Body of pancreas (tissue), 4 donors: ENCODE results near the gene SH2D2A.

Source experiments
- CTCF ChIP-seq, 7 experiments: fragments of 450-650 bp in 4 of 7; fragments of 200-600 bp in 3 of 7; sonication (generic) in 3 of 7; IDR thresholded peaks; one replicate each; pipeline ENCODE4 v1.5.1; 2016 to 2019; ENCODE audit warnings: antibody characterized with exemption in 7 of 7
- POLR2A ChIP-seq, 3 donors: fragments of 450-650 bp; IDR thresholded peaks; one replicate each; pipeline ENCODE4 v1.6.1; 2016; ENCODE audit warnings: antibody characterized with exemption in 3 of 3, mild to moderate bottlenecking in 2 of 3

DNA sequence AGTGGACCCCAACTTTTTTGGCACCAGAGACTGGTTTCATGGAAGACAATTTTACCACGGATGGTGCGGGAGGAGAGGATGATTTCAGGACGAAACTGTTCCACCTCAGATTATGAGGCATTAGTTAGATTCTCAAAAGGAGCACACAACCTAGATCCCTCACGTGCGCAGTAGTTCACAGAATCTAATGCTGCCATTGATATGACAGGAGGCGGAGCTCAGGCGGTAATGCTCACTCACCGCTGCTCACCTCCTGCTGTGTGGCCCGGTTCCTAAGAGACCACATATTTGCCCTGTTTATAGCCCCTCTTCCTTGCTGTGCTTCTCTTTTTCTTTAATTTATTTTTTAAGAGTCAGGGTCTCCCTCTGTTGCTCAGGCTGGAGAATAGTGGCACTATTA lies 48.6 kb upstream of the SH2D2A start:
- no peak for TF ChIP-seq CTCF (IDR thresholded peaks at IDR 0.05)
- no peak for TF ChIP-seq POLR2A (IDR thresholded peaks at IDR 0.05)
